CD4-positive, alpha-beta memory T cell (primary cell): ENCODE measurements around the gene GAP43. TPM values are rescaled to one million over a fixed set of nuclear protein-coding genes. Genes with fewer than 3 reads are reported as not detected.
"Not testable (repeated sequence)": the region's sequence is repeated elsewhere in the genome, so short reads cannot be mapped to it uniquely, and the experiment has no call there.

ENCODE experiments used
- CTCF ChIA-PET: fragments of 350-600 bp; sonication (Branson Sonifier 250); formaldehyde crosslinking; loops from one replicate; lab custom pipeline; 2021; ENCODE audit warnings: inconsistent platforms; ENCODE audit not compliant: partially characterized antibody; lab: Charles Lee
- POLR2A ChIA-PET: fragments of 350-600 bp; sonication (Branson Sonifier 250); formaldehyde crosslinking; loops from one replicate; lab custom pipeline; 2021; ENCODE audit not compliant: partially characterized antibody; lab: Charles Lee
- DNase-seq, 5 donors: peaks; one replicate each; pipeline versions ENCODE4 v3.0.0 to v3.0.0-alpha.2; 2020 to 2022; ENCODE audit warnings: mixed read lengths in 1 of 5
- H3K27ac ChIP-seq: one replicate; pipeline ENCODE4 v1.7.0; 2013; ENCODE audit warnings: low read depth, low read length
- H3K27me3 ChIP-seq: 2 replicates; pipeline ENCODE4 v1.7.0; 2013; ENCODE audit warnings: mild to moderate bottlenecking, low read length, moderate library complexity; ENCODE audit not compliant: insufficient read depth
- H3K36me3 ChIP-seq: 2 replicates; pipeline ENCODE4 v1.7.0; 2013; ENCODE audit warnings: mild to moderate bottlenecking, low read length, moderate library complexity; ENCODE audit not compliant: insufficient read depth
- H3K4me1 ChIP-seq: 2 replicates; pipeline ENCODE4 v1.7.0; 2013; ENCODE audit warnings: mild to moderate bottlenecking, low read length, moderate library complexity; ENCODE audit not compliant: insufficient read depth
- H3K4me3 ChIP-seq, 2 donors: one replicate each; pipeline ENCODE4 v1.7.0; 2013; ENCODE audit warnings: low read length in 2 of 2, mild to moderate bottlenecking in 1 of 2
- H3K9me3 ChIP-seq, 2 donors: one replicate each; pipeline ENCODE4 v1.7.0; 2013; ENCODE audit warnings: low read length in 2 of 2, control low read depth in 1 of 2; ENCODE audit not compliant: control insufficient read depth in 1 of 2
- H3K27ac Mint-ChIP-seq, 7 donors: one replicate each; pipeline ENCODE4 v1.8.0; 2020 to 2021; ENCODE audit warnings: mixed read lengths in 7 of 7, mild to moderate bottlenecking in 6 of 7, inconsistent platforms in 3 of 7, moderate library complexity in 3 of 7
- H3K27me3 Mint-ChIP-seq, 2 donors: one replicate each; pipeline ENCODE4 v1.8.0; 2020 to 2021; ENCODE audit warnings: mixed read lengths in 2 of 2
- H3K36me3 Mint-ChIP-seq, 2 donors: one replicate each; pipeline ENCODE4 v1.8.0; 2020 to 2021; ENCODE audit warnings: mixed read lengths in 2 of 2, inconsistent platforms in 1 of 2, mild to moderate bottlenecking in 1 of 2
- H3K4me1 Mint-ChIP-seq, 4 donors: one replicate each; pipeline ENCODE4 v1.8.0; 2020 to 2021; ENCODE audit warnings: mixed read lengths in 4 of 4, mild to moderate bottlenecking in 1 of 4
- H3K4me3 Mint-ChIP-seq, 8 donors: one replicate each; pipeline ENCODE4 v1.8.0; 2020 to 2021; ENCODE audit warnings: mixed read lengths in 8 of 8, mild to moderate bottlenecking in 7 of 8, moderate library complexity in 6 of 8, inconsistent platforms in 3 of 8
- H3K9me3 Mint-ChIP-seq, 8 donors: one replicate each; pipeline ENCODE4 v1.8.0; 2020 to 2021; ENCODE audit warnings: mixed read lengths in 8 of 8, mild to moderate bottlenecking in 5 of 8, inconsistent platforms in 3 of 8, moderate library complexity in 1 of 8
- intact Hi-C: fragments of 100-400 bp; cut with micrococcal nuclease; formaldehyde crosslinking; loops from one replicate; pipeline ENCODE4 v1.15.1; 2023
- polyA plus RNA-seq, 2 donors: library from polyadenylated mRNA; unstranded; fragments of 300-500 nt; fragmentation: Illumina TruSeq; gene quantifications; one replicate each; pipeline ENCODE4 v1.2.3, GENCODE V29; 2021
- total RNA-seq, 2 experiments: library from RNA; stranded (reverse); gene quantifications; one replicate each; pipeline ENCODE4 v1.2.3, GENCODE V29; 2021

The GAP43 gene
- total and polyA plus RNA-seq, 4 experiments from 2014 or later = not detected

GRCh38 chr3:115720983-115721382 lies 97.7 kb downstream of the GAP43 start:
- intact Hi-C loops = no loop called here
- ChIA-PET CTCF (no interaction called here), POLR2A (no interaction called here)
- Histone ChIP-seq H3K4me3 (no peak overlapping the region), H3K9me3 (no peaks in the 10 kb centered on the region), H3K27ac (no peak overlapping the region), H3K4me1 (no peaks in the 10 kb centered on the region), H3K27me3 (no peaks in the 10 kb centered on the region), H3K36me3 (no peaks in the 10 kb centered on the region)
- Mint-ChIP-seq H3K27me3 (peaks cover 3 to 11% of the 10 kb centered on the region in 2 donors), H3K4me1 (no peaks in the 10 kb centered on the region), H3K36me3 (no peaks in the 10 kb centered on the region), H3K9me3 (no peaks in the 10 kb centered on the region), H3K27ac (no peak overlapping the region), H3K4me3 (no peak overlapping the region)
- DNase-seq = no peak

- Histone ChIP-seq H3K4me1 (no peaks in the 10 kb centered on the region), H3K36me3 (no peaks in the 10 kb centered on the region), H3K4me3 (no peak overlapping the region), H3K27me3 (no peaks in the 10 kb centered on the region), H3K9me3 (no peaks in the 10 kb centered on the region), H3K27ac (no peak overlapping the region)
- no peaks in the 10 kb centered on the region for H3K36me3 Mint-ChIP-seq
- no peaks in the 10 kb centered on the region for H3K4me1 Mint-ChIP-seq
- H3K27ac Mint-ChIP-seq = no peak overlapping the region
- ChIA-PET POLR2A (no interaction called here), CTCF (no interaction called here)
- peaks cover 1 to 6% of the 10 kb centered on the region in 2 donors for H3K27me3 Mint-ChIP-seq
- DNase-seq = no peak
- intact Hi-C loops = no loop called here
- H3K9me3 Mint-ChIP-seq = no peaks in the 10 kb centered on the region
- H3K4me3 Mint-ChIP-seq = no peak overlapping the region
These were observed 102.5 kb downstream of the GAP43 start for GRCh38 chr3:115725800-115726199.

GRCh38 chr3:115727135-115727534 lies 103.8 kb downstream of the GAP43 start:
- H3K27ac Mint-ChIP-seq = peak overlapping the region in 1 of 7 donors; percentile 32
- ChIA-PET POLR2A (no interaction called here), CTCF (no interaction called here)
- no peaks in the 10 kb centered on the region for H3K27me3 ChIP-seq
- H3K4me3 ChIP-seq = no peak overlapping the region
- H3K4me1 Mint-ChIP-seq = no peaks in the 10 kb centered on the region
- H3K27ac ChIP-seq = no peak overlapping the region
- peaks cover 0 to 3% of the 10 kb centered on the region in 2 donors for H3K27me3 Mint-ChIP-seq
- intact Hi-C loops = no loop called here
- no peaks in the 10 kb centered on the region for H3K36me3 Mint-ChIP-seq
- no peak overlapping the region for H3K4me3 Mint-ChIP-seq
- H3K9me3 ChIP-seq = no peaks in the 10 kb centered on the region
- H3K36me3 ChIP-seq = no peaks in the 10 kb centered on the region
- no peaks in the 10 kb centered on the region for H3K9me3 Mint-ChIP-seq
- no peaks in the 10 kb centered on the region for H3K4me1 ChIP-seq
- DNase-seq = no peak

- intact Hi-C loops = no loop called here
- peaks cover 0 to 1% of the 10 kb centered on the region in 2 donors for H3K27me3 Mint-ChIP-seq
- H3K27ac Mint-ChIP-seq = no peak overlapping the region
- H3K4me1 Mint-ChIP-seq = no peaks in the 10 kb centered on the region
- peaks cover 0 to 3% (median 0%) of the 10 kb centered on the region in 8 donors for H3K9me3 Mint-ChIP-seq
- H3K36me3 Mint-ChIP-seq = no peaks in the 10 kb centered on the region
- no peak overlapping the region for H3K4me3 Mint-ChIP-seq
- Histone ChIP-seq H3K9me3 (no peaks in the 10 kb centered on the region), H3K27me3 (no peaks in the 10 kb centered on the region), H3K27ac (no peak overlapping the region), H3K4me1 (no peaks in the 10 kb centered on the region), H3K36me3 (no peaks in the 10 kb centered on the region), H3K4me3 (no peak overlapping the region)
- ChIA-PET CTCF (no interaction called here), POLR2A (no interaction called here)
- DNase-seq = no peak
These were observed 104.7 kb downstream of the GAP43 start for GRCh38 chr3:115728013-115728412.

- POLR2A ChIA-PET, H3K4me1 ChIP-seq, H3K36me3 ChIP-seq, H3K9me3 ChIP-seq, CTCF ChIA-PET, H3K27ac Mint-ChIP-seq, H3K4me3 ChIP-seq, intact Hi-C loops, H3K27ac ChIP-seq, H3K4me3 Mint-ChIP-seq, H3K4me1 Mint-ChIP-seq, H3K27me3 ChIP-seq, DNase-seq, H3K36me3 Mint-ChIP-seq: not testable (repeated sequence)
- peaks cover 3 to 22% (median 17%) of the 10 kb centered on the region in 8 donors for H3K9me3 Mint-ChIP-seq
- H3K27me3 Mint-ChIP-seq = peaks cover 21 to 24% of the 10 kb centered on the region in 2 donors
These were observed 113.0 kb downstream of the GAP43 start for GRCh38 chr3:115736341-115736740.

GRCh38 chr3:115741650-115742049 lies 118.3 kb downstream of the GAP43 start:
- ChIA-PET CTCF (no interaction called here), POLR2A (no interaction called here)
- no peaks in the 10 kb centered on the region for H3K9me3 ChIP-seq
- Mint-ChIP-seq H3K4me3 (no peak overlapping the region), H3K4me1 (no peaks in the 10 kb centered on the region), H3K27me3 (peaks cover 19 to 26% of the 10 kb centered on the region in 2 donors), H3K27ac (no peak overlapping the region), H3K9me3 (peaks cover 3 to 21% (median 18%) of the 10 kb centered on the region in 8 donors), H3K36me3 (peaks cover 0 to 5% of the 10 kb centered on the region in 2 donors)
- peaks cover 4% of the 10 kb centered on the region for H3K27me3 ChIP-seq
- H3K4me3 ChIP-seq = no peak overlapping the region
- no peaks in the 10 kb centered on the region for H3K36me3 ChIP-seq
- H3K4me1 ChIP-seq = no peaks in the 10 kb centered on the region
- H3K27ac ChIP-seq = no peak overlapping the region
- intact Hi-C loops = no loop called here
- DNase-seq = no peak

GRCh38 chr3:115744516-115744915 lies 121.2 kb downstream of the GAP43 start:
- H3K27ac Mint-ChIP-seq, H3K27me3 ChIP-seq, H3K4me1 ChIP-seq, H3K36me3 Mint-ChIP-seq, intact Hi-C loops, H3K4me3 Mint-ChIP-seq, H3K36me3 ChIP-seq, POLR2A ChIA-PET, H3K4me3 ChIP-seq, CTCF ChIA-PET, DNase-seq, H3K9me3 ChIP-seq, H3K27ac ChIP-seq, H3K4me1 Mint-ChIP-seq: not testable (repeated sequence)
- peaks cover 18 to 39% of the 10 kb centered on the region in 2 donors for H3K27me3 Mint-ChIP-seq
- H3K9me3 Mint-ChIP-seq = peaks cover 0 to 18% (median 13%) of the 10 kb centered on the region in 8 donors

- H3K9me3 ChIP-seq, H3K36me3 ChIP-seq, H3K27me3 ChIP-seq, DNase-seq, H3K4me3 Mint-ChIP-seq, POLR2A ChIA-PET, H3K9me3 Mint-ChIP-seq, intact Hi-C loops, H3K4me3 ChIP-seq, H3K4me1 Mint-ChIP-seq, H3K36me3 Mint-ChIP-seq, CTCF ChIA-PET, H3K4me1 ChIP-seq, H3K27ac Mint-ChIP-seq, H3K27ac ChIP-seq: not testable (repeated sequence)
- peaks cover 11 to 23% of the 10 kb centered on the region in 2 donors for H3K27me3 Mint-ChIP-seq
These were observed 129.7 kb downstream of the GAP43 start for GRCh38 chr3:115752978-115753377.
